SK-N-SH (cell line): Measurements from ENCODE around the gene SCYGR3. TPM values are rescaled to one million over a fixed set of nuclear protein-coding genes. Genes with fewer than 3 reads are reported as not detected.

Experiments used
- CTCF ChIA-PET: fragments of 300-600, 350-600 bp; formaldehyde crosslinking; extraction: SDS; loops from one replicate; lab custom pipeline; 2021; lab: Yijun Ruan, JAX
- POLR2A ChIA-PET: fragments of 350-600 bp; sonication (Branson Sonifier 250); formaldehyde crosslinking; extraction: SDS; loops from one replicate; lab custom pipeline; 2020; ENCODE audit warnings: antibody characterized with exemption, inconsistent platforms; lab: Yijun Ruan, JAX
- DNase-seq: peaks from one replicate; pipeline ENCODE4 v3.0.0; 2012
- H2AFZ ChIP-seq: fragments of 200-600 bp; sonication (generic); 2 replicates; pipeline ENCODE4 v1.8.1; 2016; ENCODE audit warnings: antibody characterized with exemption, mild to moderate bottlenecking, low read depth
- H3F3A ChIP-seq: fragments of 200-600 bp; sonication (generic); replicated peaks from 2 replicates; pipeline ENCODE3; 2016; ENCODE audit warnings: antibody characterized with exemption, mild to moderate bottlenecking; ENCODE audit not compliant: insufficient read depth
- H3K27ac ChIP-seq, 2 experiments: fragments of 200-500 bp in 1 of 2; fragments of 200-600 bp in 1 of 2; sonication (Bioruptor generic) in 1 of 2; sonication (generic), shearing (Covaris generic) in 1 of 2; 2 replicates each; pipeline versions ENCODE4 v1.5.1 to v1.6.1; 2014 to 2016; ENCODE audit warnings: low read depth in 2 of 2, inconsistent platforms in 1 of 2, low read length in 1 of 2, mild to moderate bottlenecking in 1 of 2, mixed read lengths in 1 of 2
- H3K27me3 ChIP-seq: fragments of 200-600 bp; sonication (generic), shearing (Covaris generic); 2 replicates; pipeline ENCODE4 v1.6.1; 2016; ENCODE audit warnings: mixed run types; ENCODE audit not compliant: insufficient read depth
- H3K36me3 ChIP-seq, 2 experiments: fragments of 200-500 bp in 1 of 2; fragments of 200-600 bp in 1 of 2; sonication (Bioruptor generic) in 1 of 2; sonication (generic) in 1 of 2; replicated peaks in 1 of 2; 2 replicates each; pipeline versions ENCODE3 to v1.5.1; 2014 to 2016; ENCODE audit warnings: low read length in 1 of 2, mild to moderate bottlenecking in 1 of 2; ENCODE audit not compliant: insufficient read depth in 2 of 2, control insufficient read depth in 1 of 2
- H3K4me1 ChIP-seq, 2 experiments: fragments of 200-500 bp in 1 of 2; fragments of 200-600 bp in 1 of 2; sonication (Bioruptor generic) in 1 of 2; sonication (generic), shearing (Covaris generic) in 1 of 2; 2 replicates each; pipeline versions ENCODE4 v1.5.1 to v1.6.1; 2014 to 2016; ENCODE audit warnings: low read depth in 1 of 2, low read length in 1 of 2, mixed run types in 1 of 2; ENCODE audit not compliant: insufficient read depth in 2 of 2, control insufficient read depth in 1 of 2
- H3K4me2 ChIP-seq: fragments of 200-600 bp; sonication (generic), shearing (Covaris generic); 2 replicates; pipeline ENCODE4 v1.6.1; 2017; ENCODE audit warnings: mixed run types
- H3K4me3 ChIP-seq, 2 experiments: fragments of 200-500 bp in 1 of 2; fragments of 200-600 bp in 1 of 2; sonication (Bioruptor generic) in 1 of 2; sonication (generic), shearing (Covaris generic) in 1 of 2; 2 replicates each; pipeline versions ENCODE4 v1.5.1 to v1.8.1; 2014 to 2016; ENCODE audit warnings: low read depth in 2 of 2, inconsistent platforms in 1 of 2, low read length in 1 of 2, mild to moderate bottlenecking in 1 of 2, mixed read lengths in 1 of 2, moderate library complexity in 1 of 2
- H3K79me2 ChIP-seq: fragments of 200-600 bp; sonication (generic); 2 replicates; pipeline ENCODE4 v1.8.1; 2017; ENCODE audit warnings: mild to moderate bottlenecking; ENCODE audit not compliant: insufficient read depth
- H3K9ac ChIP-seq: fragments of 200-600 bp; sonication (generic); 2 replicates; pipeline ENCODE4 v1.6.1; 2017; ENCODE audit warnings: mixed run types
- H3K9me2 ChIP-seq: fragments of 200-600 bp; sonication (generic); 2 replicates; pipeline ENCODE4 v1.6.1; 2017; ENCODE audit warnings: mixed run types
- H3K9me3 ChIP-seq: fragments of 200-600 bp; sonication (generic); 2 replicates; pipeline ENCODE4 v1.6.1; 2017; ENCODE audit warnings: mixed run types, mild to moderate bottlenecking, moderate library complexity
- H4K20me1 ChIP-seq: fragments of 200-600 bp; sonication (generic); 2 replicates; pipeline ENCODE4 v1.6.1; 2017; ENCODE audit warnings: mild to moderate bottlenecking, mixed run types; ENCODE audit not compliant: insufficient read depth
- CTCF ChIP-seq: fragments of 200-600 bp; sonication (generic); IDR thresholded peaks from 2 replicates; pipeline ENCODE4 v1.6.1; 2017; ENCODE audit warnings: antibody characterized with exemption, mild to moderate bottlenecking, moderate library complexity
- EZH2phosphoT487 ChIP-seq: fragments of 200-600 bp; sonication (generic); IDR thresholded peaks from 2 replicates; pipeline ENCODE4 v1.6.1; 2017; ENCODE audit warnings: low read depth, mixed run types, mild to moderate bottlenecking, antibody characterized with exemption, moderate library complexity, borderline replicate concordance
- FOSL2 ChIP-seq: IDR thresholded peaks from 2 replicates; pipeline ENCODE4 v1.4.0; 2012; ENCODE audit warnings: low read depth, mild to moderate bottlenecking, moderate library complexity, borderline replicate concordance
- FOXJ3 ChIP-seq: sonication (generic); formaldehyde crosslinking; IDR thresholded peaks from 2 replicates; pipeline ENCODE4 v1.5.1; 2020; ENCODE audit warnings: mild to moderate bottlenecking, missing genetic modification reagents
- FOXM1 ChIP-seq: IDR thresholded peaks from 2 replicates; pipeline ENCODE4 v1.4.0; 2012; ENCODE audit warnings: low read depth, mild to moderate bottlenecking
- IRF3 ChIP-seq: fragments of 150-350 bp; IDR thresholded peaks from 2 replicates; pipeline ENCODE4 v1.6.1; 2016; ENCODE audit warnings: mild to moderate bottlenecking, low read depth, low read length
- JUND ChIP-seq: IDR thresholded peaks from 2 replicates; pipeline ENCODE4 v1.4.0; 2012
- MEF2A ChIP-seq: IDR thresholded peaks from 2 replicates; pipeline ENCODE4 v1.4.0; 2012; ENCODE audit warnings: low read depth, borderline replicate concordance
- PBX3 ChIP-seq: IDR thresholded peaks from 2 replicates; pipeline ENCODE4; 2012
- POLR2AphosphoS5 ChIP-seq: IDR thresholded peaks from 2 replicates; pipeline ENCODE4 v1.6.1; 2012; ENCODE audit warnings: low read depth, low read length
- RAD21 ChIP-seq: IDR thresholded peaks from 2 replicates; pipeline ENCODE4 v1.6.1; 2012; ENCODE audit warnings: mild to moderate bottlenecking, low read length
- RCOR1 ChIP-seq: fragments of 150-350 bp; IDR thresholded peaks from 2 replicates; pipeline ENCODE4 v1.6.1; 2017; ENCODE audit warnings: antibody characterized with exemption, low read length
- RFX5 ChIP-seq: IDR thresholded peaks from 2 replicates; pipeline ENCODE4 v1.6.1; 2012; ENCODE audit warnings: mild to moderate bottlenecking, improper control_type of control experiment, low read length
- RXRA ChIP-seq: IDR thresholded peaks from 2 replicates; pipeline ENCODE4 v1.4.0; 2012; ENCODE audit warnings: low read depth, mild to moderate bottlenecking, borderline replicate concordance
- SMC3 ChIP-seq: IDR thresholded peaks from 2 replicates; pipeline ENCODE4 v1.6.1; 2012; ENCODE audit warnings: low read depth, low read length, improper control_type of control experiment
- TAF1 ChIP-seq: IDR thresholded peaks from 2 replicates; pipeline ENCODE4 v1.6.1; 2012; ENCODE audit warnings: low read depth, mild to moderate bottlenecking, low read length, moderate library complexity, borderline replicate concordance
- YY1 ChIP-seq: IDR thresholded peaks from 2 replicates; pipeline ENCODE4 v1.4.0; 2012; ENCODE audit warnings: low read depth, mild to moderate bottlenecking
- WGBS: methylation state at CpG from one replicate; pipeline ENCODE4 v1.1.6; 2017; ENCODE audit warnings: low lambda C conversion rate; 5-methylcytosine and 5-hydroxymethylcytosine counted together
- polyA plus RNA-seq, 3 experiments: library from polyadenylated mRNA; depleted of rRNA; stranded (reverse); fragments of >200 nt; gene quantifications; 2 replicates each; pipeline ENCODE4 v1.2.3, GENCODE V29; 2012

Gene SCYGR3
- polyA plus RNA-seq, 1 of the 3 experiments (the other 2 are of a cell fraction) = not detected

GRCh38 chr2:227616631-227617030 lies 2.0 kb upstream of the SCYGR3 start:
- Histone ChIP-seq H2AFZ (no peak overlapping the region), H3K4me2 (no peak overlapping the region)
- DNase-seq = no peak

More at GRCh38 chr2:227616631-227617030, 2.0 kb upstream of the SCYGR3 start:
- Histone ChIP-seq H3F3A (no peaks in the 10 kb centered on the region), H3K36me3 (no peaks in the 10 kb centered on the region), H4K20me1 (no peaks in the 10 kb centered on the region), H3K4me1 (no peaks in the 10 kb centered on the region; a peak in 1 of 4 replicates), H3K4me3 (no peak overlapping the region), H3K9me3 (no peaks in the 10 kb centered on the region), H3K79me2 (no peaks in the 10 kb centered on the region), H3K27me3 (no peaks in the 10 kb centered on the region), H3K27ac (no peak overlapping the region), H3K9ac (no peak overlapping the region), H3K9me2 (no peaks in the 10 kb centered on the region)
- POLR2A ChIA-PET = no interaction called here
- TF ChIP-seq RCOR1 = no peak
- no peak for TF ChIP-seq FOXJ3 (CRISPR knock-in tag)
- TF ChIP-seq CTCF = no peak
- no peak for TF ChIP-seq SMC3
- TF ChIP-seq RFX5 = no peak
- TF ChIP-seq RAD21 = no peak
- TF ChIP-seq FOXM1 = no peak
- no peak for TF ChIP-seq RXRA
- no peak for TF ChIP-seq PBX3
- no peak for TF ChIP-seq YY1
- TF ChIP-seq TAF1 = no peak
- no peak for TF ChIP-seq MEF2A
- TF ChIP-seq FOSL2 = no peak
- no peak for TF ChIP-seq JUND
- no peak for TF ChIP-seq EZH2phosphoT487
- TF ChIP-seq POLR2AphosphoS5 = no peak
- TF ChIP-seq IRF3 = no peak
- CTCF ChIA-PET = no interaction called here
- WGBS = 79% methylated on average over 4 of the region's 4 CpGs
